GDM1 (cell line): ENCODE results near the gene MRPS10.

Experiments
- DNase-seq: peaks from one replicate; lab custom pipeline; 2025; lab: John Stamatoyannopoulos, UW

MRPS10 gene

DNA sequence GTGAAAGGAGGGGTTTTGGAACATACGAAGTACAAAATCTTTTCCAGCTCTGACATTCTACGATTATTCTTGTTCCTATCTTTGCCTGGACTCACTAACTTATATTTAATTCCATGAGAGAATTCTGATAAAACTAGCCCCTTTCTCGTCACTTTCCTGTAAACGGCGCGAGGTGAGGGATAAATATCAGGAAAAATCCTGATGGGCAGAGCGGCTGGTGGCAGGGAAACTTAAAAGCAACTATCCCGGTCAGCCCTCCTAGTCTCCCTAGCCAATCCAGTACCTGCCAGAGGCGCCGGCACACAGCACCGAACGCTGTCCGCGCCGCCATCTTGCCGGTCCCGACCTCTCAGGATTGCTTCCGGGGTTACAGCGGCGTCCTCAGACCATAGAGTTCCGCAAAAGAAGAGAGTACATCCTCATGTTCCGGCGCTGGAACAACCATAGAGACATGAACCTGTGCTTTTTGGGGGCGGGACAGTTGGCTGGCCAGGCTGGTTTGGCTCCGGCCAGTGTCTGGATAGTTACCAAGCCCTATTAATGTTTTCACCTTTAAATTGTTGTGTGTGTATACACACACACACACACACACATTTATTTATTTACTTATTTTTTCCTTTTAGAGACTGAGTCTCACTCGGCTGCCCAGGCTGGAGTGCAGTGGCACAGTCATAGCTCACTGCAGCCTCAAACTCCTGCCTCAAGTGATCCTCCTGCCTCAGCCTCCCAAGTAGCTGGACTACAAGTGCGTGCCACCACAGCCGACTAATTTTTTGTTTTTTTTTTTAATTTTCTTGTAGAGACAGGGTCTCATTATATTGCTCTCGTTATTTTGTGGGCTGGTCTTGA lies at the start of gene MRPS10:
TSS of gene MRPS10 (minus strand) at position 343 of the 849 bp plus-strand sequence. CDS start at position 331, 12 bp downstream.
- DNase-seq: peak; percentile 85

GRCh38 chr6:42266538-42266937 lies 48.9 kb upstream of the MRPS10 start:
- DNase-seq: no peak

- no peak for DNase-seq
These were observed 47.3 kb upstream of the MRPS10 start for GRCh38 chr6:42264852-42265390.

- DNase-seq: no peak
These were observed 46.6 kb upstream of the MRPS10 start for GRCh38 chr6:42264162-42264851.

- DNase-seq: no peak
These were observed 45.6 kb upstream of the MRPS10 start for GRCh38 chr6:42263165-42263728.

DNA sequence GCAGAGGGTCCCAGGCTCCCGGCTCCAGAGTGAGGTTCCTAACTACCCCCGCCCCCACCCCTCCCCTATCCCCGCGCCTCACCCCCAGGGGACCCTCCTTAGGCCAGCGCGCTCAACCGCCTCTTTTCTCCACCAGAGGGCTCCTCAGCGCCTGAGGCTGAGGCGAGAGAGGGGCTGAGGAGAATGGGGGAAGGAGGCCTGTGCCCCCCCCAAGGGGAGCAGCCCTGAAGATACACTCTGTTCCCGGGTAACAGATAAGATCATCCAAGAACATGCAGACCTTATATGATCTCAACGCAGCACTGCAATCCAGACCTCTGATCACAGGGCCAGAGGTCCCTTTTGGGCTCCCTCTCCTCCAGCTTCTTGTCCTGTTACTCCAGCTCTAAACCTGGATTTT lies 43.3 kb upstream of the MRPS10 start:
- no peak for DNase-seq

DNA sequence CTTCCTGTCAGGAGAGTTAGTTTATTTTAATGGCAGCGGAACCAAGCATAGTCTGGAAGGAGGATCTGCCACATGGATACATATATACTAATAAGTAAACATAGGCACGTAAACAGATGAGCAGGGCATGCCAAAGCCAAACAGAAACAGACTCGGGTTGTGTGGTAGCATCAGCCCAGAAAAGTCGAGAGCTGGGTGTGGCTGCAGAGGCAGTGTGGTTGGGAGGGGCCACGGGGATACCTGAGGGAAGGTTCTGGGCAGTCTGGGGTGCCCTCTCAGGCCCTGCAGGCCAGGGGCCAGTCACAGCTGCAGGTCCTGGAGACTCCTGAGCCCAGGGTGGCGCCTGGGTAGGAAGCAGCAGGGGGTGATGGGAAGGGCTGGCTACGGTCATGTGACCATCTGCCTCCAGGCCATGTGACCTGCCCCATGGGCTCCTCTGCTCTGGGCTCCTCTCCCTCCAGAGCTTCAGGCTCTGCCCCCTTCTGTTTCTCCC lies 42.8 kb upstream of the MRPS10 start:
- DNase-seq: no peak

DNA sequence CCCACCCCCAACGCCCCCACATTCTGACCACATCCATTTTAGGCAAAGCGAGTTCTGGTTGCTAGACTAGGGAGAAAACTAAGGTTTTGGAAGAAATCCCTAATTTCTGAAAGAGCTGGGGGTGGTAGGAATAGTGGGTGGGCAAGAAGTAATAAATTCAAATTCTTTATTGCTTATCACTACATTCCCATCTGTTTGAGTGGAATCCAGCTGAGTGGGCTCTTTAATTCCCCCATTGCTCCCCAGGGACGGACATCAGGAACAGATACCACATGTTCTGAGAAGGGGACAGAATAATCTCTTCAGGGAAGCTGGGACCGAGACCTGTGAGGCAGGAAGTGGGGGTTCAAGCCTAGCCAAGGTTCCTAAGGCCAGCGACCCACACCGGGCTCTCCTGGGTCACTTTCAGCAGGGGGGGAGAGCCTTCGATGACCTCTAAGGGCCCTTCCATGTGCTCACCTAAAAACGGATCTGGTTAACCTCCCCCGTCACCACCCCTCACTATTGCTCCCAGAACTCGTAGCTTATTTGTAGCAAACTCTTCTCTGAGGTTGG lies 42.3 kb upstream of the MRPS10 start:
- DNase-seq: no peak

- DNase-seq: no peak
These were observed 41.6 kb upstream of the MRPS10 start for GRCh38 chr6:42259286-42259685.

DNA sequence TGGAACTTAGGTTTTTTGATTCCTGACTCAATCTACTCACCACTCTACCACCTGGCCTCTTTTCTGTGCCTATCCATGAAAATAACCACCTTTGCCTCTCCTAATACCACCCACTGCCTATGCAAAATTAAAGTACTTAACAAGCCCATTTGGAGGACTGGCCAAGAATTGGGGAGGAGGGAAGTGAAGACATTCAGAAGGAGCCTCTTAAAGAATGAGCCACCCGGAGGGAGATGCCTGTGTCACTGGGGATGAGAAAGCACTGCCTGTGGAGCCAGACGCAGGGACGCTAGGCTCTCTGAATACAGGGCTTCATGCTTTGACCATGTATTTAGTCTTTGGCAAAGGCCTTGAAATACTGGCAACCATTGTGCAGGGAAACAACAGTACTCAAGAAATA lies 40.0 kb upstream of the MRPS10 start:
- DNase-seq: no peak

DNA sequence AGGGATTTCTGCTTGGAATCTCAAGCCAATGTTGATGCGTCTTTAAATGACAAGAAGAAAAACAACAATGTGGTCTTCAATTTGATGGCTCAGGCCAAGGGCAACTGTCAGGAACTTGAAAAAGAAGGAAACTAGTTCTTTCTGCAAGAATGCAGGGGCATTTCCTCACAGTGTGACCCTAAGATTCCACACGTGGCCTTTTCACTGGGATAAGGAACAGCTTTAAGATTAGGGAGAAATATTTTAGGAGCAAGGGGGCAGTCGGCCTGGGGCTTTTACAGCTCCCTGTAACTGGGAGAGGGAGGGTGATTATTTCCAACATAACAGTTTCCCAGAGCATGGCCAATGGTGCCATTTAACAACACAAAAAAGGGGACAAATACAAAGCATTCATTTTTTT lies 39.4 kb upstream of the MRPS10 start:
- no peak for DNase-seq

DNA sequence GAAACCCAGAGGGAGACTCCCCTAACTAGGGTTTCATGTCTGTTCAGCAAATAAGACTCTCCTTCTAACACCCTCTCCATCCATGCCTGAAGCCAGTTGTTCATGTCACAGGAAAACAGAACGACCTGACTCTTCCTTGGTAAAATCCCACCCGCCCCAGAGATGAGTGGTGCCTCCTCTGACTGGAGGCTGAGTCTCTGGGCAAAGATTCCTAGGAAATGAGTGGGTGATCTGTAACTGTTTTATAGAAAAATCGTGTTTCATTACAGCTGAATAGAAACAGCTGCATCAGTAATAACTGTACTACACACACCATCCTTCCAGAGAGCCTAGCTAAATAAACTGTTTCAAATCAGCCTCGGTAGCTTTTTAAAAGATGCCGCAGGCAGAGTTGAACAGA lies 37.4 kb upstream of the MRPS10 start:
- no peak for DNase-seq

DNA sequence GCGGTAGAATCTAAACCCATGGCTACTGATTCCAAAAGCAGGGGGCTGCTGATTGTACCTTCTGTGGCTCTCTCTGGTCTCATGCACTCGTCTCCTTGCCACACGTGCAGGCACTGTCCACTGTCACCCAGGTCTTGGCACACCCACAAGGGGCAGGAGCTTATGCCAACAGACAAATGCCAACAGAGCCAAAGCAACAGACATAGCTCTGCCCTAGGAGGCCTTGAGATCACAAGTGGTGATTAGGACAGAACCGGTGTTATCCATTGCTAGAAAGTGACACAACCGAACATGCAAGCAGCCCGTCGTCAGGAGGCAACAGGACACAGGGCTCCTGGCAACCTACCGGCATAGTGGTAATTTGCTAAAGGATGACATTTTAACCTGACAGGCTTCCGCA lies 36.8 kb upstream of the MRPS10 start:
- DNase-seq: no peak

DNA sequence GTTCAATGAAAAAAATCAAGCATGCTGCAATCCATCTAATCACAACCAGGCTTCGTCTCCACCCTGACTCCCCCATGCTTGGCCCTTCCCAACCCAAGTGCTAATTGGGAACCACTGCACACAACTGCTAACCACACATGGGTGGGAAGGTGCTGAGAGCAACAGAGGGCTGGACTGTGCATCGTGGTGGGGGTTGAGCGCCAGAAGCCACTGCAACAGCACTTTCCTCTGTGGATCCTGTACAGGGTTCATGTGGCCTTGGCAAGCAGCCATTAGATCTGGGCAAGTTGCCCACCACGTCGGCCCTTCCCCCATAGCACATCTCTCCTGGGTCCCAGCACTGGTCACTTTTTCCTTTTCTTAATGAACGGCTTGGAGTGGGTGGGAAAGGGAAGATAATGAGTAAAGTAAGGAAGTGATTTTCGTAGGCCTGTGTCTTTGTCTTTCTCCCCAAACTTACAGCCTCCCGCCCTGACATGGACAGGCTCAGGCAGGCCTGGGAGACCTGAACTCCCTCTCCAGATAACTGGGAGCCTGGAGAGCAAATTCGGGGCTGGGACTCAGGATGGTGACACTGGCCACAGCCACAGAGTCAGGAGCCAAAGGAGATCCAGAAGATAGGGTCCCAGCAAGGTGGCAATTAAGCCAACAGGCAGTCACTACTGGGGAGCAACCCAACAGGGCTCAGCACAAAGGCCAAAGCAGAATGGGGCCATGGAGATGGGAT lies 34.4 kb upstream of the MRPS10 start:
- DNase-seq: no peak

DNA sequence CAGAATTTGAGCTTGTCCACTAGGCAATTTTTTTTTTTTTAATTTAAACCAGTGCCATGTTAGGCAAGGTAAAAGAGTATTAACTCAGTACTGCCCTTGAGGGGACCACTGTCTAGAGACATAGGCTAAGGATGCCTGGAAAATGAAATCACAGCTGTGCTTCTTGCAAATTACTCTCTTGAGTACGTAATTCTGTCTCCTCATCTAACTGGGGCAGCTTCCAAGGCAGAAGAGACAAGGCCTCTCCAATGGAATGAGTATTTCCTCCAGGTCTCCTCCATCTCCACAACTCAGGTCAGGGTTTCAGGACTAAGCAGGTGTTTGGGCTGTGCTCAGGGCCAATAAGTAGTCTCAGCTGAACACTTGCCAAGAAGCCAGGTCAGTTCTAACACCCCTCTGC lies 33.8 kb upstream of the MRPS10 start:
- no peak for DNase-seq

DNA sequence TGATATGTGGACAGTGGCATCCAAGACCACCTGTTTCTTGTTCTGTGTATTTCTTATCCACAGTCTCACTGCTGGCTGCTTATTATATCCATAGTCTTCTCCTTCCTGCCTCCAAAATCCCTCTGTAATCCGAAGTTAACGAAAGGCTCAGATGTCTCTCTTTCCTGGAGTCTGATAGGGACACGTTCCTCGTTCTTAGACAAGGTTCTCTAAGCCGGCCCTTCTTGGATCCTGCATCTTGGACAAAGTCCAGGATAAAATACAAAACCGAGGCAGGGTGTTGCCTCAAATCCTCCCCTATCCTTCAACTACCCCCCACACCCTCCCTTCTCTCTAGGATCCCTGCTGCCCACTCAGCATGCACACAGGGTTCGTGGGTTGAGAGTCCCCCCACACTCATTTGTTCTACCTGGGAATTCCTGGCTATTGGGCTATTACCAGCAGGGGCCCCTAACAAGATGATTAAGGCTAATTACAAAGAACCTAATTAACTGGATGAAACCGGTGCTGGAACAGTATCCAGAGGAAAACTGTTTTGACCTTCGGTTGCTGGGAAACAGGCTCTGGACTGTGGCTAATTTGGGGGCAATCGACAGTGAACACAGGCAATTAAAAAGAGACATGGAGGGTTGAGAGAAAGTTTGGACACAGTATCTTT lies 32.7 kb upstream of the MRPS10 start:
- no peak for DNase-seq

DNA sequence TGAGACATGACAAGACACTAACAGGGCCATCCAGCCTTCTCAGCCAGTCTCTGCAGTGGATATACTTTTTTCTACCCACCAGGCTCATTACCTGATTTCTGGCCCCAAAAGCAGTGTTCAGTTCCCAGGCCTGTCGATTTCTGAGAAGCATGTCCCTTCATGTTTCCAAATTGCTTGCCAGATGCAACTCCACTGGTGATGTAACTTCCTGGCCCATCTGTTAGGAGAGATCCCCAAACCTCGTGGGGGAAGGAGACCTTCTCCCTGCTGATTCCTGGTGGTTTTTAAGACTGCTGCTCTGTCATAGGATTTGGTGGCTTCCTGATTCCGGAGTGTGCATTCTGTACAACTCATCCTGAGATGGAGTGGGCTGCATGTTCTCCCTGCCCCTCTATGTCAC lies 31.6 kb upstream of the MRPS10 start:
- no peak for DNase-seq

DNA sequence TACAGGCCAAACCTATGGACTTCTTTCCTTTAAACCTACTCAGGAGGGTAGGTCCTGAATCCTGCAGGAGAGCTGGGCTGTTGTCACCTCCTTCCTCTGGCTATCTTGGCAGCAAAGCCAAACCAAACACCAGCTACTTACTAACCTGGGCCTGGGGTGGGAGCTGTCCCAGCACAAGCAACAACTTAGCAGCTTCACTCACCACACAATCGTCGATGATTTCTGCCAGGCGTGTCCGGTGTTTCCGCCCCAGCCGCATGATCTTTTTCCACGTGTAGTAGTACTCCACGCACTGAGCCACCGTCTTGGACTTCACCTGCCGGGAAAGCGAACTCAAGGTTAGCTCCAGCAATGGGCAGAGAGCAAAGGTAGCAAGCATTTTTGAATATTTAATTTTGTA lies 25.4 kb upstream of the MRPS10 start:
- no peak for DNase-seq

- no peak for DNase-seq
These were observed 24.3 kb upstream of the MRPS10 start for GRCh38 chr6:42241915-42242314.

- no peak for DNase-seq
These were observed 22.2 kb upstream of the MRPS10 start for GRCh38 chr6:42239736-42240375.

GRCh38 chr6:42239333-42239732 lies 21.7 kb upstream of the MRPS10 start:
- no peak for DNase-seq
